Endothelial cell of umbilical vein (primary cell): ENCODE data around the gene SFSWAP. TPM values are rescaled to one million over a fixed set of nuclear protein-coding genes. Genes with fewer than 3 reads are reported as not detected.

Experiments used
- BruUV-seq: library from RNA; stranded (reverse); fragments of 400-500 nt; replicated peaks from 2 replicates; lab custom pipeline; 2021; lab: Mats Ljungman, UMichigan
- CTCF ChIA-PET: fragments of 300-600, 350-600 bp; sonication (Branson Sonifier 250); formaldehyde crosslinking; loops from one replicate; lab custom pipeline; 2021; ENCODE audit warnings: antibody characterized with exemption, inconsistent platforms; lab: Charles Lee
- POLR2A ChIA-PET: fragments of 300-600, 350-600 bp; sonication (Branson Sonifier 250); formaldehyde crosslinking; loops from one replicate; lab custom pipeline; 2021; ENCODE audit warnings: antibody characterized with exemption, inconsistent platforms; lab: Charles Lee
- DNase-seq: peaks from one replicate; pipeline ENCODE4 v3.0.0-alpha.2; 2011; ENCODE audit warnings: low read depth, low spot score
- FAIRE-seq: peaks from 2 replicates; lab custom pipeline; 2011; peaks lifted over from hg19 to GRCh38; lab: Jason Lieb, UNC
- H2AFZ ChIP-seq: 2 replicates; pipeline ENCODE4 v1.6.0; 2012; ENCODE audit warnings: low read depth, low read length, control low read depth, inconsistent platforms
- H3K27ac ChIP-seq: 2 replicates; pipeline ENCODE4 v1.5.1; 2011; ENCODE audit warnings: low read depth, mild to moderate bottlenecking, control low read depth, low read length, moderate library complexity; ENCODE audit not compliant: insufficient read depth
- H3K27me3 ChIP-seq, 2 experiments: 2 replicates each; pipeline versions ENCODE4 v1.6.0 to v1.6.1; 2011; ENCODE audit warnings: low read length in 2 of 2, mixed read lengths in 1 of 2; ENCODE audit not compliant: control insufficient read depth in 2 of 2, insufficient read depth in 2 of 2
- H3K36me3 ChIP-seq, 2 experiments: 2 replicates in 1 of 2; 3 replicates in 1 of 2; pipeline ENCODE4 v1.5.1; 2011; ENCODE audit warnings: low read length in 2 of 2, mild to moderate bottlenecking in 1 of 2, moderate library complexity in 1 of 2; ENCODE audit not compliant: control insufficient read depth in 2 of 2, insufficient read depth in 2 of 2; ENCODE audit errors: extremely low read depth in 1 of 2
- H3K4me1 ChIP-seq: 3 replicates; pipeline ENCODE4 v1.5.1; 2011; ENCODE audit warnings: mild to moderate bottlenecking, low read length; ENCODE audit not compliant: control insufficient read depth, insufficient read depth; ENCODE audit errors: extremely low read depth
- H3K4me2 ChIP-seq: 2 replicates; pipeline ENCODE4 v1.6.1; 2011; ENCODE audit warnings: low read length, control low read depth, mixed read lengths; ENCODE audit not compliant: insufficient read depth
- H3K4me3 ChIP-seq, 3 experiments: fragments of 200-600 bp in 1 of 3; sonication (generic), shearing (Covaris generic) in 1 of 3; replicated peaks in 1 of 3; 2 replicates each; pipeline ENCODE4 v1.5.1; 2011 to 2016; ENCODE audit warnings: control low read depth in 3 of 3, low read length in 3 of 3, mild to moderate bottlenecking in 2 of 3, inconsistent platforms in 1 of 3, low read depth in 1 of 3, moderate library complexity in 1 of 3; ENCODE audit not compliant: insufficient read depth in 1 of 3
- H3K79me2 ChIP-seq: 2 replicates; pipeline ENCODE4 v1.6.0; 2012; ENCODE audit warnings: low read length, inconsistent platforms; ENCODE audit not compliant: control insufficient read depth, insufficient read depth
- H3K9ac ChIP-seq: replicated peaks from 2 replicates; pipeline ENCODE3; 2011; ENCODE audit warnings: low read length, control low read depth; ENCODE audit not compliant: insufficient read depth; ENCODE audit errors: extremely low read depth
- H3K9me1 ChIP-seq: replicated peaks from 3 replicates; pipeline ENCODE4 v1.6.0; 2011; ENCODE audit warnings: mild to moderate bottlenecking, low read length; ENCODE audit not compliant: control insufficient read depth, insufficient read depth; ENCODE audit errors: extremely low read depth
- H3K9me3 ChIP-seq: replicated peaks from 2 replicates; pipeline ENCODE4 v1.5.1; 2012; ENCODE audit warnings: low read length, inconsistent platforms; ENCODE audit not compliant: control insufficient read depth, insufficient read depth
- H4K20me1 ChIP-seq: replicated peaks from 2 replicates; pipeline ENCODE3; 2011; ENCODE audit warnings: mild to moderate bottlenecking, low read length; ENCODE audit not compliant: control insufficient read depth, insufficient read depth; ENCODE audit errors: extremely low read depth
- CTCF ChIP-seq, 2 donors: IDR thresholded peaks; 1 replicate in 1 of 2; 2 replicates in 1 of 2; pipeline ENCODE4 v1.5.1; 2011; ENCODE audit warnings: low read length in 2 of 2, mild to moderate bottlenecking in 2 of 2, moderate library complexity in 2 of 2, control low read depth in 1 of 2, inconsistent platforms in 1 of 2, low read depth in 1 of 2; ENCODE audit not compliant: insufficient read depth in 1 of 2; ENCODE audit errors: extremely low read depth in 1 of 2
- EZH2 ChIP-seq: IDR thresholded peaks from 2 replicates; pipeline ENCODE4 v1.6.1; 2012; ENCODE audit warnings: borderline replicate concordance, low read depth, mild to moderate bottlenecking, moderate library complexity, low read length, inconsistent platforms; ENCODE audit not compliant: severe bottlenecking
- FOS ChIP-seq: IDR thresholded peaks from 2 replicates; pipeline ENCODE4 v1.6.1; 2011; ENCODE audit warnings: mild to moderate bottlenecking, low read length, moderate library complexity, borderline replicate concordance; ENCODE audit not compliant: insufficient read depth
- GATA2 ChIP-seq: IDR thresholded peaks from 2 replicates; pipeline ENCODE4 v1.7.0; 2011; ENCODE audit warnings: low read depth, mild to moderate bottlenecking, moderate library complexity, mixed read lengths, low read length; ENCODE audit not compliant: insufficient read length, insufficient read depth
- MAX ChIP-seq: IDR thresholded peaks from 2 replicates; pipeline ENCODE4 v1.6.1; 2011; ENCODE audit not compliant: insufficient read depth, insufficient read length
- MYC ChIP-seq: IDR thresholded peaks from one replicate; pipeline ENCODE4 v1.6.1; 2011; ENCODE audit warnings: mild to moderate bottlenecking, low read depth, low read length
- POLR2A ChIP-seq: IDR thresholded peaks from 2 replicates; pipeline ENCODE4 v1.6.1; 2012; ENCODE audit warnings: low read depth, mild to moderate bottlenecking, control low read depth, low read length
- POLR2AphosphoS5 ChIP-seq: IDR thresholded peaks from 2 replicates; pipeline ENCODE4 v1.6.1; 2012; ENCODE audit warnings: low read depth, mild to moderate bottlenecking, control low read depth, low read length, moderate library complexity; ENCODE audit not compliant: insufficient read depth
- dilution Hi-C: fragments of 300-500 bp; cut with MboI; formaldehyde crosslinking; loops from one replicate; pipeline ENCODE4 v1.15.0; 2019; ENCODE audit warnings: low sequenced_read_pairs; ENCODE audit not compliant: extremely low pct_ligation_motif_present
- intact Hi-C: fragments of 100-400 bp; cut with micrococcal nuclease; formaldehyde crosslinking; loops from one replicate; pipeline ENCODE4 v1.10.0; 2022
- polyA plus RNA-seq, 4 experiments: library from polyadenylated mRNA; depleted of rRNA in 3 of 4; stranded (reverse) in 3 of 4; unstranded in 1 of 4; fragments of >200 nt; gene quantifications; 2 replicates each; pipeline versions ENCODE4 v1.2.1 to v1.2.3, GENCODE V29; 2011 to 2012; ENCODE audit warnings: missing spikeins in 1 of 4
- total RNA-seq: library from RNA; stranded (reverse); gene quantifications from 2 replicates; pipeline ENCODE4 v1.2.3, GENCODE V29; 2021

Gene SFSWAP
- total and polyA plus RNA-seq, 2 donors (not counting 3 experiments of a cell fraction or from before 2014, with no cell fraction given): 38.1 to 53.3 TPM

GRCh38 chr12:131692431-131692830 is 18.5 kb upstream of the SFSWAP start:
- no TSS peak for BruUV-seq
- Histone ChIP-seq H3K36me3 (no peaks in the 10 kb centered on the region), H3K4me1 (no peaks in the 10 kb centered on the region), H3K9me1 (no peaks in the 10 kb centered on the region), H3K79me2 (no peaks in the 10 kb centered on the region), H2AFZ (no peak overlapping the region), H3K9me3 (no peaks in the 10 kb centered on the region), H3K9ac (no peak overlapping the region), H3K4me2 (no peak overlapping the region), H3K27ac (no peak overlapping the region), H3K4me3 (no peak overlapping the region), H4K20me1 (no peaks in the 10 kb centered on the region), H3K27me3 (no peaks in the 10 kb centered on the region)
- DNase-seq: no peak
- TF ChIP-seq MYC: no peak
- no peak for TF ChIP-seq GATA2
- no peak for TF ChIP-seq FOS
- TF ChIP-seq CTCF (IDR thresholded peaks at IDR 0.05; ENCODE audit: extremely low read depth in 1 of 2, insufficient read depth in 1 of 2, low read depth in 1 of 2, low read length in 2 of 2): no peak
- no peak for TF ChIP-seq EZH2
- no peak for TF ChIP-seq POLR2AphosphoS5
- no peak for TF ChIP-seq MAX
- no peak for TF ChIP-seq POLR2A
- FAIRE-seq: no peak
- ChIA-PET POLR2A (no interaction called here), CTCF (no interaction called here)
- intact Hi-C loops: no loop called here
- dilution Hi-C loops: no loop called here
